SK-N-MC (cell line): ENCODE measurements around the gene C20orf173.

Source experiments
- EZH2 ChIP-seq: fragments of 200-600 bp; sonication (generic); IDR thresholded peaks from one replicate; pipeline ENCODE4 v1.6.1; 2017; ENCODE audit warnings: antibody characterized with exemption
- POLR2AphosphoS5 ChIP-seq: IDR thresholded peaks from 2 replicates; pipeline ENCODE4 v1.6.1; 2012; ENCODE audit warnings: mild to moderate bottlenecking, low read depth, low read length, borderline replicate concordance

DNA sequence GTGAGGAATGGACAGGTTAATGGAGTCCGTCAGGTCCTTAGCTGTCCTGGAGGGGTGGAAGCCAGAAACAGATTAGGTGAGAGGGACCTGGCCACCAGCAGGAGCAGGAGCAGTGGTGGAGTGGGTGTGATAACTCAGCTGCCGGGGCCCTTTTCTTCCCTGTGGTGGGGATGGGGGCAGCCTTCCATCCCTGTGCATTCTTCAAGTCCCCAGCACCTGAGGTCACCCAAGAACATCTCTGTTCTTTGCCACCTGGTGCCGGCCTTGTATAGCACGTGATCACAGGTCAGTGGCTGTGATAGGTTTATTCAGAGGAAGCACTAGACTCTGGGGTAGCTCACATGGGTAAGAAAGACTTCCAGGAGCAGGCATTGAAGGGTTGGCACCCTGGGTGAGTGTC, 29.0 kb upstream of the C20orf173 start:
- TF ChIP-seq EZH2 (no peak), POLR2AphosphoS5 (no peak)
